ENCODE results near the gene ATXN1.

DNA sequence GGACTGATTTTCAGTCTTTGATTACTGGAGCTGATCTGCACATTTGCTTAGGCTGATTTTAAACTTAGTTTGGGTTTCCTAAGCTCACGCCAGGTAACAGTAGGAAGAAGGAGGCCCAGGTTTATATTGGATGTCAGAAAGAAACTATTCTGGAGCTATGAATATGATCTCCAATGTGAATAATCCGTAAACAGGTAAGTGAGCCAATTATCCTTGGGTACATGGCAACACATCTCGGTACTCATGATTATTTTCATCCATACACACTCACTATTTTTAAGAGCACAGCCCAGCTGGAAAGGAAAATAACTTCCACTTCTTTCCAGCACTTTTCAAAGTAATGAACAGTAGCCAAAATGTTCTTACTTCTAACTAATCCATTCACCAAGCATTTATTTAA lies 7.0 kb downstream of the ATXN1 start:
- no peak for TF ChIP-seq ZNF274 (IDR thresholded peaks at IDR 0.05; ENCODE audit: low read length)
- TF ChIP-seq ZNF274 (tag by site-specific recombination; IDR thresholded peaks at IDR 0.05; ENCODE audit: borderline replicate concordance) = no peak
- no peak for TF ChIP-seq ZBTB7A (tag by site-specific recombination; IDR thresholded peaks at IDR 0.05; ENCODE audit: low read depth)
- TF ChIP-seq, protein P1, sequence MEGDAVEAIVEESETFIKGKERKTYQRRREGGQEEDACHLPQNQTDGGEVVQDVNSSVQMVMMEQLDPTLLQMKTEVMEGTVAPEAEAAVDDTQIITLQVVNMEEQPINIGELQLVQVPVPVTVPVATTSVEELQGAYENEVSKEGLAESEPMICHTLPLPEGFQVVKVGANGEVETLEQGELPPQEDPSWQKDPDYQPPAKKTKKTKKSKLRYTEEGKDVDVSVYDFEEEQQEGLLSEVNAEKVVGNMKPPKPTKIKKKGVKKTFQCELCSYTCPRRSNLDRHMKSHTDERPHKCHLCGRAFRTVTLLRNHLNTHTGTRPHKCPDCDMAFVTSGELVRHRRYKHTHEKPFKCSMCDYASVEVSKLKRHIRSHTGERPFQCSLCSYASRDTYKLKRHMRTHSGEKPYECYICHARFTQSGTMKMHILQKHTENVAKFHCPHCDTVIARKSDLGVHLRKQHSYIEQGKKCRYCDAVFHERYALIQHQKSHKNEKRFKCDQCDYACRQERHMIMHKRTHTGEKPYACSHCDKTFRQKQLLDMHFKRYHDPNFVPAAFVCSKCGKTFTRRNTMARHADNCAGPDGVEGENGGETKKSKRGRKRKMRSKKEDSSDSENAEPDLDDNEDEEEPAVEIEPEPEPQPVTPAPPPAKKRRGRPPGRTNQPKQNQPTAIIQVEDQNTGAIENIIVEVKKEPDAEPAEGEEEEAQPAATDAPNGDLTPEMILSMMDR (tag by site-specific recombination; IDR thresholded peaks at IDR 0.05) = no peak
- TF ChIP-seq YY1 (tag by site-specific recombination; IDR thresholded peaks at IDR 0.05) = no peak
